GM21526 (cell line): ENCODE measurements around the gene RAB11FIP4.

Experiments
- ATAC-seq: cut with Tn5 transposase; IDR thresholded peaks from one replicate; pipeline ENCODE4 v1.9.1; 2021; ENCODE audit warnings: moderate library complexity; ENCODE audit not compliant: unreplicated experiment, low FRiP score

RAB11FIP4 gene

GRCh38 chr17:31560616-31561235 is 169.3 kb downstream of the RAB11FIP4 start:
- ATAC-seq, result no peak

- no peak for ATAC-seq
Measured at GRCh38 chr17:31561469-31562375, 170.2 kb downstream of the RAB11FIP4 start.

DNA sequence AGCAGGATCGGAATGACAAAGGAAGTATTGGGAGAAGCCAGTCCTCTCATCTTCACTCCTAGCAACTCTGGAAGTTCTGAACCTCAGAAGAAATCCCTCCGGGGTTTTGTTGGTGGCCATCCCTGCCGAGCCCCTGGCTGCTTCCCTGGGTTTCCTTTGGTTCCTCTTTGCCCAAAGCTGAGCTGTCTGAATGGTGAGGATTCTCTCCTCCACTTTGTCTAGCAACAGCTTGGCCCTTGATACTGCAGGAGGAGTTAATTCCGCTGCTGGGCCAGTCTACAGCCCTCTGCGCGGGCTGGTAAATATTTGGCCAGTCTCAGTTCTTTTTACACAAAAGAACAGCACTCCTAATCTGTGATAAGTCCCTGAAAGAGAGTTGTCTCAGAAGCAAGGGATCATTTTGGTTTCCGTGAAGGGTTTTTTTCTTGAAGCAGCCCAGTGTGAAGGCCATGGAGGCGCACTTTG is 170.9 kb downstream of the RAB11FIP4 start:
- no peak for ATAC-seq

- ATAC-seq, result no peak
Measured at GRCh38 chr17:31564291-31564690, 172.8 kb downstream of the RAB11FIP4 start.

GRCh38 chr17:31564883-31565301 is 173.4 kb downstream of the RAB11FIP4 start:
- ATAC-seq, result no peak

GRCh38 chr17:31565652-31566051 is 174.2 kb downstream of the RAB11FIP4 start:
- ATAC-seq, result no peak

- ATAC-seq, result no peak
Measured at GRCh38 chr17:31566247-31566991, 174.9 kb downstream of the RAB11FIP4 start.

GRCh38 chr17:31566992-31567373 is 175.5 kb downstream of the RAB11FIP4 start:
- no peak for ATAC-seq

DNA sequence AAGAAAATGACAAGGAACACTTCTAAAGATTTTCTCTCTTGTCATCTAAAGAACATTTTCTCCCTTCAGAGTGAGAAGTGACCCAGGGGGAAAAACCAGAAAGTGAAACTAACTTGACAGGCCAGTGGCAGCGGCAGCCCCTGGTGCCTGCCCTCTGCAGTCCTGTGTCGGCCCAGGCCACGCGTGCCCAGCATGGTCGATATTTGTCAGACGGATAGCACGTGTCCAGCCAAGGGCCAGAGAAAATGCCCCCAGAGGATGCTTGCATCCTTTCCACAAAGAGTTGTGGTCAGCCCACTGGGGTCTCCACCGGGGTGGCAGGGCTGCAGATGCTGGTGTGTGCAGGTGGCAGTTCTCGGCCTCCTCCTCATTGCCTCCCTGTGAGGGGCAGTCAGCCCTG is 176.6 kb downstream of the RAB11FIP4 start:
- ATAC-seq, result no peak

GRCh38 chr17:31568539-31568938 is 177.1 kb downstream of the RAB11FIP4 start:
- no peak for ATAC-seq

DNA sequence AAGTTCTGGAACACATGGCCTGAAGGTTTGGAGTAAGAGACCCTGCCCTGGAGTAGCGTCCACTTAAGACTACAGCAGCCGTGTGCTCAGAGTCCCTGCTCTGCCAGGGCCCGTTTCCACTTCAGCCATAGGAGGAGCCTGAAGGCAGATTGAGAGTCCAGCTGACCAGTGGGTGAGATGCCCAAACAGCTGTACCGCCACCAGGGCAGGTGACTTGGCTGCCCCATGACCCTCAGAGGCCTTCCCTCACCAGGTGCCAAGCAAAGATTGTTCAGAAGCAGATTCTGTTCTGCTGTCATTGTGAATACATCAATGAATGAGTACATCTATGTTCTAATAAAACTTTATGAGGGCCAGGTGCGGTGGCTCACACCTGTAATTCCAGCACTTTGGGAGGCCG is 178.8 kb downstream of the RAB11FIP4 start:
- no peak for ATAC-seq

DNA sequence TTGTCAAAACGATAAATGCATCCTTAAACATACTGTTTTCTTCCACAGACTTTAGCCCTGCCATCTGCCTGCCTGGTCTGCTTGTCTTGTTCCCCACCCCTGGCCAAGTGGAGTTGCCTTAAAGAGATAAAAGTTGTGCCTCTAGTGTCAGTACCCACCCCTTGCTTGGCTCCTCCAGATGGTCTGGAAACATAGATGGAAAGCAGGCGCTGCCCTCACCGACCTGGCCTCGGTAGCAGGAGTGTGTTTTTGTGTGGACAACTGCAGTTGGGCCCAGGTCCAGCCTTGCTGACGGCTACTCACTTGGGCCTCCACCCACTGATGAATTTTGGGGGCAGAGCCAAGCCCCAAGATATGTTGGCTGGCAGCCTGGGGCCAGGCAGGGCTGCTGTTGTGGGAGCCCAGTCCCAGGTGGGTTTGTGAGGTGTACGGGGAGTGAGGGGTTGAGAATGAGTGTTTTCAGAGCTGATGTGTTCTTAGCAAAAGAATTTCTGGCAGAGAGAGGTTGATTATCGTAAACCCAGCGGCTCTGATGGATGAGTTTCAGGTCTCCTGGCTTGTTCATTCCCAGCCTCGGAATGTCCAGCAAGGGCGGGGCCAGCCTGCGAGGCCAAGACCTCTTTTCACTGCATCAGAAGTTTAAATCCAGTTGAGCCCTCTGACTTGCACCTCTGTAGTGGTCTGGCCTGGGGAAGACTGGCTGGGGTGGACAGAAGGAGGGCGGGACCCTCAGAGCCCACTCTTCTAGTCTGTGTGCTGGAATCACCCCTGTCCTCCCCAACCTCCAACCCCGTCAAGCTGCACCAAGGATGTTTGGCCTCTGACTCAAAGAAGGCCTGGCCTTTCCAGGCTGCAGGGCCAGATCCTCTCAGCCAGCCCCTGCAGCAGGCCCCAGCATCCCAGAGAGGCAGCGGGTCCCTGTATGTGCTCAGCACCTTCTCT is 179.7 kb downstream of the RAB11FIP4 start:
- no peak for ATAC-seq

DNA sequence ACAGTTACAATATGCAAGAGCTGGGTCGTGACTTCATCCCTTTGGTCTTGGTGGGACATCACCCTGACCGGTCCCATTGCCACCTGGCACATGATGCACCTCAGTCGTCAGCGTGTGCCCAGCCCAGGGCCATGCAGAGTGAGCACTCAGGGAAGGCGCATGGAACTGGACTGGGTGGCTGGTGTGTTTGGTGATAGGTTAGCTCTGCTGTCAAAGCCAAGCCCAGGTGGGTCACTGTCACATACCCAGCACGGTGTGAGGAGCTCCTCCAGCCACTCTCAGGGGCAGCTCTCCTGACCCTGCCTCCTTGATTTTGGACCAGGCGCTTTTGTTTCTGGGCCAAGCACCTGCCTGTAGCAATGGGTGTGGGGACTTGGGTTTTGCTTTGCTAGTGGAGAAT is 180.9 kb downstream of the RAB11FIP4 start:
- ATAC-seq, result no peak

DNA sequence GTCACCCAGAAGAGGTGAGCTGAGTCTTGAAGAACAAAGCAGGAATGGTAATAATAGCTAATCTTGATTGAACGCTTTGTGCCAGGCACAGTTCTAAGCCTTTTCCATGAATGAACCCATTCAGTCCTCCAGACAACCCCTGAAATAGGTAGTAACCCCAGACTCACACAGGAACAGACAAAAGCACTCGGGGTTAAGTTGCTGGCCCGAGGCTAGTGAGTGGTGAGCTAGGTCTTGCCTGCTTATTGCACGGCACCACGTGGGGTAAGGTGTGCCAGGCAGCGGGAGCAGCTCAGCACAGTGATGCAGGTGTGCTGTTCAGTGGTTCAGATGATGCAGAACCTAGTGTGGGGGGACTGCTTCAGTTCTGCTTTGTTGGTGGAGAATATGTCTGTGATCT is 181.6 kb downstream of the RAB11FIP4 start:
- ATAC-seq, result no peak

- no peak for ATAC-seq
Measured at GRCh38 chr17:31573861-31574260, 182.4 kb downstream of the RAB11FIP4 start.

- ATAC-seq, result no peak
Measured at GRCh38 chr17:31574458-31574857, 183.0 kb downstream of the RAB11FIP4 start.

GRCh38 chr17:31575043-31575442 is 183.6 kb downstream of the RAB11FIP4 start:
- ATAC-seq, result no peak

DNA sequence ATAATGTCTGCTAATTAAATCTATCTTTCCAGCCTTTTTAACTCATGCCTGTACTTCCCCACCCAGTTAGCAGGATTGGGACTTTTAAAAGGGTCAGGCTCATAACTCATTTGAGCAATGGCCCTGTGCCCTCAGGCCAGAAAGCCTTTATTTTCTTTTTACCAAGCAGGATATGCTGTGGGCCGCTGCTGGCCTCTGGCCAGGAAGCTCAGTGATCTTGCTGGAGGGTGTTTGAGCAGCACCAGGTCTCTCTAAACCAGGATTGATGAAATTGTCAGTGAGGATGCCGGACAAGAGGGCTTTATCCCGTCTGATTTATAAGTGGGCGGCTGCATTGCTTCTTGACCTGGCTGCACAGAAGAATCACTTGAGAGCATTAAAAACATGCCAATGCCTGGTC is 187.8 kb downstream of the RAB11FIP4 start:
- no peak for ATAC-seq

- no peak for ATAC-seq
Measured at GRCh38 chr17:31580316-31580705, 188.8 kb downstream of the RAB11FIP4 start.
